Stomach (tissue), 9 donors: ENCODE data around the gene TACSTD2. TPM values are rescaled to one million over a fixed set of nuclear protein-coding genes. Genes with fewer than 3 reads are reported as not detected.

Source experiments
- DNase-seq, 2 donors: peaks; one replicate each; pipeline versions ENCODE4 v3.0.0 to v3.0.0-alpha.2; 2013 to 2019
- H3K27ac ChIP-seq, 5 donors: fragments of 200-600 bp in 4 of 5; sonication (generic) in 4 of 5; one replicate each; pipeline ENCODE4 v1.5.1; 2013 to 2019; ENCODE audit warnings: mild to moderate bottlenecking in 1 of 5, moderate library complexity in 1 of 5
- H3K27me3 ChIP-seq, 3 donors: fragments of 200-600 bp; sonication (generic); one replicate each; pipeline ENCODE4 v1.5.1; 2017 to 2019; ENCODE audit warnings: mixed run types in 1 of 3
- H3K36me3 ChIP-seq, 4 donors: fragments of 200-600 bp; sonication (generic); 1 replicate in 3 of 4; 2 replicates in 1 of 4; pipeline ENCODE4 v1.5.1; 2016 to 2019
- H3K4me1 ChIP-seq, 4 donors: fragments of 200-600 bp; sonication (generic); one replicate each; pipeline ENCODE4 v1.5.1; 2016 to 2019
- H3K4me3 ChIP-seq, 4 donors: fragments of 200-600 bp; sonication (generic) in 3 of 4; one replicate each; pipeline ENCODE4 v1.5.1; 2016 to 2019; ENCODE audit warnings: mild to moderate bottlenecking in 1 of 4
- H3K9me3 ChIP-seq, 4 donors: fragments of 200-600 bp; sonication (generic); one replicate each; pipeline ENCODE4 v1.5.1; 2016 to 2019
- EP300 ChIP-seq: sonication (generic); formaldehyde crosslinking; IDR thresholded peaks from one replicate; pipeline ENCODE4 v1.6.1; 2017; ENCODE audit warnings: antibody characterized with exemption
- POLR2A ChIP-seq, 4 donors: fragments of 450-650 bp; IDR thresholded peaks; one replicate each; pipeline ENCODE4 v1.6.1; 2016; ENCODE audit warnings: antibody characterized with exemption in 4 of 4, control low read depth in 2 of 4, mild to moderate bottlenecking in 1 of 4, moderate library complexity in 1 of 4
- POLR2AphosphoS5 ChIP-seq, 3 donors: sonication (generic); formaldehyde crosslinking; IDR thresholded peaks; one replicate each; pipeline ENCODE4 v1.6.1; 2016; ENCODE audit warnings: antibody characterized with exemption in 3 of 3
- WGBS, 5 donors: extraction: QIAGEN DNeasy Blood & Tissue Kit in 3 of 5; methylation state at CpG; one replicate each; pipeline versions ENCODE4 v1.1.5 to v1.1.7; 2013 to 2018; 5-methylcytosine and 5-hydroxymethylcytosine counted together
- intact Hi-C: fragments of 100-400 bp; cut with DNase I; formaldehyde crosslinking; loops from one replicate; pipeline ENCODE4 v1.15.1; 2023; ENCODE audit warnings: low total_unique reads
- polyA plus RNA-seq, 3 donors: library from polyadenylated mRNA; stranded (reverse); fragments of 200-250 nt; gene quantifications; one replicate each; pipeline ENCODE4 v1.2.3, GENCODE V29; 2013
- total RNA-seq, 5 donors: library from RNA; depleted of rRNA; stranded (reverse); fragments of >200 nt; gene quantifications; one replicate each; pipeline versions ENCODE4 v1.1.0 to v1.2.3, GENCODE V29; 2014 to 2016
- TF ChIP-seq, protein P1 (sequence below), 7 experiments: fragments of 450-650 bp in 4 of 7; fragments of 200-600 bp in 3 of 7; sonication (generic) in 3 of 7; IDR thresholded peaks; one replicate each; pipeline ENCODE4 v1.5.1; 2016 to 2019; ENCODE audit warnings: antibody characterized with exemption in 7 of 7, control low read depth in 2 of 7, mild to moderate bottlenecking in 1 of 7
- donor health status: healthy with polysubstance abuse.
- donor health status: Bipolar disorder and iron deficiency.
- donor health status: healthy.

TACSTD2 gene
- total and polyA plus RNA-seq, 8 donors, result 5.2 to 369 (median 35.1) TPM; not detected in 2

DNA sequence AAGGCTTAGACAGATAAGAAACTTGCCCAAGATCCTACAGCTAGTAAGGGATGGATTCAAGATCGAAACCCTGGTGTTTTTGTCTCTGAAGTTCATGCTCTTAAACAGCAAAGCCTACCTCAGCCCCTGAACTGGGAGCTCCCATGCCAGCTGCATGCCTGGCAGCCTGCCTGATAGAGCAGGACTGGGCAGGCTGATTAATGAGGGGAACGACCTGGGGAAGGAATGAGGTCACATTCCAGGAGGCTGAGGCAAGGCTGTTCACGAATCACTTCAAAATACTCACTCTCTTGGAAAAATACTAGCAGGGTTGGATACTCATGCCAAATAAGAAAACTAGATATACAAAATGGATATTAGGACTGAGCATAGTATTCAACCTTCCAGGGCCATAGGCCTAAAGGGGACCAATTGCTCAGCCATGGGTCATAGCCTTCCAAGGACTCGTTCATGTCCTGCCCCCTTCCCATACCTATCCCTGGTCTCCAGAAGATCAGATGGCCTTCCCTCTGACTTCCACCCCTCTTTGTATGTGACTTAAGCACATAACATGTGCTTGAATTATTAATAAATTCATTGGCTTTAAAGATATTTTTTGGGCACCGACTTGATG is 15.6 kb upstream of the TACSTD2 start:
- DNase-seq, result peak; percentile 77 to 81
- Histone ChIP-seq H3K9me3 (no peaks in the 10 kb centered on the region), H3K36me3 (no peaks in the 10 kb centered on the region), H3K27me3 (no peaks in the 10 kb centered on the region), H3K27ac (peak overlapping the region in 2 of 5 donors; percentile 30 to 34), H3K4me1 (peaks cover 5 to 18% (median 14%) of the 10 kb centered on the region in 4 donors), H3K4me3 (no peak overlapping the region)
- 35 to 49% (median 45%) methylated on average over 5 of the region's 5 CpGs for WGBS, 5 donors
- intact Hi-C loops, result no loop called here
- TF ChIP-seq POLR2AphosphoS5 (IDR thresholded peaks at IDR 0.05) (peak; percentile 34 to 62 (median 44)), POLR2A (IDR thresholded peaks at IDR 0.05) (no peak)

GRCh38 chr1:58591806-58592205 is 14.8 kb upstream of the TACSTD2 start:
- peaks cover 5 to 15% (median 13%) of the 10 kb centered on the region in 4 donors for H3K4me1 ChIP-seq
- H3K27ac ChIP-seq, result peak overlapping the region in 2 of 5 donors; percentile 30 to 34
- DNase-seq, result no peak
- H3K36me3 ChIP-seq, result no peaks in the 10 kb centered on the region
- H3K9me3 ChIP-seq, result no peaks in the 10 kb centered on the region
- no peak overlapping the region for H3K4me3 ChIP-seq
- H3K27me3 ChIP-seq, result no peaks in the 10 kb centered on the region
- 73 to 93% (median 89%) methylated on average over 1 of the region's 1 CpG for WGBS, 5 donors
- TF ChIP-seq POLR2A (IDR thresholded peaks at IDR 0.05), result no peak
- no peak for TF ChIP-seq POLR2AphosphoS5 (IDR thresholded peaks at IDR 0.05)
- TF ChIP-seq, protein P1, sequence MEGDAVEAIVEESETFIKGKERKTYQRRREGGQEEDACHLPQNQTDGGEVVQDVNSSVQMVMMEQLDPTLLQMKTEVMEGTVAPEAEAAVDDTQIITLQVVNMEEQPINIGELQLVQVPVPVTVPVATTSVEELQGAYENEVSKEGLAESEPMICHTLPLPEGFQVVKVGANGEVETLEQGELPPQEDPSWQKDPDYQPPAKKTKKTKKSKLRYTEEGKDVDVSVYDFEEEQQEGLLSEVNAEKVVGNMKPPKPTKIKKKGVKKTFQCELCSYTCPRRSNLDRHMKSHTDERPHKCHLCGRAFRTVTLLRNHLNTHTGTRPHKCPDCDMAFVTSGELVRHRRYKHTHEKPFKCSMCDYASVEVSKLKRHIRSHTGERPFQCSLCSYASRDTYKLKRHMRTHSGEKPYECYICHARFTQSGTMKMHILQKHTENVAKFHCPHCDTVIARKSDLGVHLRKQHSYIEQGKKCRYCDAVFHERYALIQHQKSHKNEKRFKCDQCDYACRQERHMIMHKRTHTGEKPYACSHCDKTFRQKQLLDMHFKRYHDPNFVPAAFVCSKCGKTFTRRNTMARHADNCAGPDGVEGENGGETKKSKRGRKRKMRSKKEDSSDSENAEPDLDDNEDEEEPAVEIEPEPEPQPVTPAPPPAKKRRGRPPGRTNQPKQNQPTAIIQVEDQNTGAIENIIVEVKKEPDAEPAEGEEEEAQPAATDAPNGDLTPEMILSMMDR (IDR thresholded peaks at IDR 0.05), result no peak
- TF ChIP-seq EP300, result no peak
- intact Hi-C loops, result no loop called here

DNA sequence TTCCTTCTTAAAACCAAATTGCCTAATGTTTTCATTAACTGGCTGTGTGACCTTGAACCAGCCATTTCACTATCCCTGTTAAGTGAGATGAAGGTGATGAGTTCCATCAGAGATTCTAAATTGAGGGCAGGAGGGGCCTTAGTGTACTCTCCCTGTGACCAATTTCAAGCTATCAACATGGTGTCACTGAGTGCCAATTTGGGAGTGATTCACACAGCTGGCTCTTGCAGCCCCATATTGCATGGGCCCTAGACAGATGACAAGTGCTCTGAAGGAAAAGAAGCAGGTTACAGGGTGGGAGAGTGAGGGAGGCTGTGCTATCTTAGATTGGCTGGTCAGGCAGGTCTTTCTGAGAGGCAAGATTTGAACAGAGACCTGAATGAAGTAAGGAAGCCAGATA is 13.0 kb upstream of the TACSTD2 start:
- Histone ChIP-seq H3K27me3 (no peaks in the 10 kb centered on the region), H3K9me3 (no peaks in the 10 kb centered on the region), H3K4me3 (no peak overlapping the region), H3K36me3 (no peaks in the 10 kb centered on the region), H3K27ac (no peak overlapping the region), H3K4me1 (peaks cover 7 to 22% (median 19%) of the 10 kb centered on the region in 4 donors)
- no peak for DNase-seq
- TF ChIP-seq EP300, result no peak
- TF ChIP-seq POLR2AphosphoS5 (IDR thresholded peaks at IDR 0.05), result no peak
- TF ChIP-seq POLR2A (IDR thresholded peaks at IDR 0.05), result no peak
- TF ChIP-seq, protein P1 (IDR thresholded peaks at IDR 0.05), result no peak
- intact Hi-C loops, result no loop called here

- Histone ChIP-seq H3K4me3 (no peak overlapping the region), H3K9me3 (no peaks in the 10 kb centered on the region), H3K36me3 (no peaks in the 10 kb centered on the region), H3K4me1 (peaks cover 20 to 37% (median 28%) of the 10 kb centered on the region in 4 donors), H3K27ac (no peak overlapping the region), H3K27me3 (no peaks in the 10 kb centered on the region)
- TF ChIP-seq, protein P1 (IDR thresholded peaks at IDR 0.05), result no peak
- TF ChIP-seq POLR2A (IDR thresholded peaks at IDR 0.05) (no peak), POLR2AphosphoS5 (IDR thresholded peaks at IDR 0.05) (no peak), EP300 (no peak)
- no peak for DNase-seq
- intact Hi-C loops, result no loop called here
- 71 to 80% (median 75%) methylated on average over 5 of the region's 5 CpGs for WGBS, 5 donors
Measured at GRCh38 chr1:58588396-58588795, 11.3 kb upstream of the TACSTD2 start.

- no peaks in the 10 kb centered on the region for H3K9me3 ChIP-seq
- H3K36me3 ChIP-seq, result no peaks in the 10 kb centered on the region
- no peaks in the 10 kb centered on the region for H3K27me3 ChIP-seq
- intact Hi-C loops, result no loop called here
- H3K4me1 ChIP-seq, result peaks cover 21 to 38% (median 25%) of the 10 kb centered on the region in 4 donors
- 94 to 97% (median 95%) methylated on average over 2 of the region's 2 CpGs for WGBS, 5 donors
- H3K4me3 ChIP-seq, result no peak overlapping the region
- no peak for TF ChIP-seq POLR2A (IDR thresholded peaks at IDR 0.05)
- TF ChIP-seq EP300, result no peak
- TF ChIP-seq, protein P1 (IDR thresholded peaks at IDR 0.05), result no peak
- TF ChIP-seq POLR2AphosphoS5 (IDR thresholded peaks at IDR 0.05), result no peak
- H3K27ac ChIP-seq, result no peak overlapping the region
- no peak for DNase-seq
Measured at GRCh38 chr1:58587667-58588066, 10.6 kb upstream of the TACSTD2 start.
